ENCODE results near the gene BRWD1. TPM values are rescaled to one million over a fixed set of nuclear protein-coding genes. Genes with fewer than 3 reads are reported as not detected.

BRWD1 gene
- total and polyA plus RNA-seq, 2 of the 8 experiments (the other 6 are each of a cell fraction or from before 2014, with no cell fraction given): 9.3 to 45.2 TPM

DNA sequence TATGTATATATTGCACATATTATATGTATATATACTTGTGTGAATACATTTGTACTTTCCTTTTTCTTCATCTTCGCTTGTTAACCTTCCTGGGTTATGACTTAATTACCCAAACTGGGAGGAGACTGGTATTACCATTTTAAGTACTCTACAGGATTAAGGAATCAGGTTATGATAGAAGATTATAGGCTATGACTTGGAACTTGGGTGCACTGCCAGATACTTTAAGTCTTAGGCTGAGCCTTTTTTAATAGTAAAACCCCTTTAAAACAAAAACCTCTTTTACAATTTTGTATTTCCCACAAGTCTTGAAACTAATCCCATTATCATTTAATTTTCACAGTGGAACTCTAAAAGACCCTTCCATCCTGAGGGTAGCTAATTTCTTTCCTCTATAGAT is 6.0 kb downstream of the BRWD1 start:
- no peaks in the 10 kb centered on the region for H3K9me3 ChIP-seq (ENCODE audit: insufficient read depth in 2 of 2, low read depth in 1 of 2, low read length in 1 of 2)
- no peak overlapping the region for H2BK12ac ChIP-seq (ENCODE audit: low read depth, low read length)
- TF ChIP-seq CEBPB (IDR thresholded peaks at IDR 0.05; ENCODE audit: low read depth, low read length): no peak
- TF ChIP-seq RBBP5 (IDR thresholded peaks at IDR 0.05; ENCODE audit: borderline replicate concordance, low read depth, low read length): no peak
- TF ChIP-seq SIN3A (conservative IDR thresholded peaks at IDR 0.05 in 1 of 2, IDR thresholded peaks at IDR 0.05 in 1 of 2; ENCODE audit: low read depth in 1 of 2, low read length in 2 of 2): no peak
- no peak for TF ChIP-seq RAD21 (IDR thresholded peaks at IDR 0.05 in 1 of 2, conservative IDR thresholded peaks at IDR 0.05 in 1 of 2; ENCODE audit: low read depth in 2 of 2, low read length in 2 of 2)
- no peaks in the 10 kb centered on the region; a peak in 1 of 7 replicates for H3K4me1 ChIP-seq (replicated peaks in 1 of 4; ENCODE audit: control insufficient read depth in 3 of 4, insufficient read depth in 4 of 4, low read length in 3 of 4)
- 84% methylated on average over 1 of the region's 1 CpG; no CpG with 5 or more reads in 1 of the 2 experiments for WGBS, 2 experiments (ENCODE audit: extremely low coverage in 1 of 2, insufficient coverage in 1 of 2, insufficient read length in 1 of 2, insufficient replicate concordance in 2 of 2, low coverage in 1 of 2, low lambda C conversion rate in 2 of 2, missing lambda C conversion rate in 1 of 2)
- no peak overlapping the region for H3K4me2 ChIP-seq (ENCODE audit: insufficient read depth in 1 of 2, low read depth in 2 of 2, low read length in 2 of 2)
- H3K9ac ChIP-seq (replicated peaks in 1 of 4; ENCODE audit: extremely low read depth in 1 of 4, low read depth in 3 of 4, low read length in 3 of 4): no peak overlapping the region
- no peak overlapping the region for H2BK5ac ChIP-seq (ENCODE audit: low read depth, low read length)
- H3K23me2 ChIP-seq (ENCODE audit: low read depth, low read length): no peaks in the 10 kb centered on the region
- H4K8ac ChIP-seq (ENCODE audit: extremely low read depth, insufficient read depth, low read length): no peak overlapping the region
- H4K5ac ChIP-seq (ENCODE audit: insufficient read length, low read depth, low read length): no peak overlapping the region
- no peak overlapping the region for H4K91ac ChIP-seq (replicated peaks; ENCODE audit: insufficient read length, low read length)
- H3K4me3 ChIP-seq (ENCODE audit: extremely low read depth in 1 of 4, insufficient read depth in 2 of 4, low read depth in 3 of 4, low read length in 4 of 4): no peak overlapping the region
- H3K18ac ChIP-seq (ENCODE audit: extremely low read depth, low read length): no peak overlapping the region
- peaks cover 0 to 56% (median 10%) of the 10 kb centered on the region in 4 experiments; a peak in 5 of 8 replicates for H3K36me3 ChIP-seq (ENCODE audit: control insufficient read depth in 2 of 4, insufficient read depth in 4 of 4, low read length in 3 of 4)
- FAIRE-seq: no peak
- H3K79me2 ChIP-seq (ENCODE audit: control insufficient read depth in 1 of 2, insufficient read depth in 2 of 2, low read length in 2 of 2): peaks cover 5 to 71% of the 10 kb centered on the region in 2 experiments; a peak in 3 of 4 replicates
- H2BK120ac ChIP-seq (replicated peaks; ENCODE audit: low read depth, low read length): no peak overlapping the region
- no peak overlapping the region for H2BK15ac ChIP-seq (ENCODE audit: low read length)
- H3K4ac ChIP-seq (replicated peaks; ENCODE audit: insufficient read length, low read depth, low read length): no peak overlapping the region
- H3K27me3 ChIP-seq (replicated peaks in 1 of 4; ENCODE audit: control insufficient read depth in 3 of 4, extremely low read depth in 1 of 4, insufficient read depth in 3 of 4, low read length in 3 of 4): no peaks in the 10 kb centered on the region
- ChIA-PET CTCF (ENCODE audit: partially characterized antibody) (interaction anchor here (1.3 kb wide), 1 partner anchor 13 kb away, joined by 4 read pairs; no protein-coding TSS in a partner anchor), POLR2A (ENCODE audit: partially characterized antibody) (interaction anchor here (0.6 to 1.7 kb wide), 2 partner anchors 33 to 42 kb away, joined by 3 to 5 read pairs; partner anchors contain the start of gene HMGN1)
- no peak overlapping the region for H2AK5ac ChIP-seq (ENCODE audit: low read depth, low read length)
- H2AFZ ChIP-seq (ENCODE audit: low read length): no peak overlapping the region
- H3K27ac ChIP-seq (ENCODE audit: low read depth, low read length): no peak overlapping the region
- no peak overlapping the region for H3K23ac ChIP-seq (ENCODE audit: insufficient read length)
- H3K14ac ChIP-seq (ENCODE audit: insufficient read length): no peak overlapping the region
- DNase-seq (ENCODE audit: low read depth in 1 of 2, low spot score in 2 of 2): no peak
- peaks cover 4% of the 10 kb centered on the region for H3K79me1 ChIP-seq (ENCODE audit: low read depth, low read length)
- H4K20me1 ChIP-seq (replicated peaks in 1 of 2; ENCODE audit: control insufficient read depth in 1 of 2, insufficient read depth in 2 of 2, low read length in 2 of 2): peaks cover 0 to 2% of the 10 kb centered on the region in 2 experiments
- H3K56ac ChIP-seq (replicated peaks; ENCODE audit: insufficient read length, low read depth, low read length): no peak overlapping the region
- no peak overlapping the region for H2BK20ac ChIP-seq (ENCODE audit: low read length)

All from H1 (cell line).